Activated CD4-positive, alpha-beta T cell treated with anti-CD3 and anti-CD28 coated beads, Interleukin-2, amount 50 U/mL, for 16 hours (primary cell): ENCODE results near the gene MCRS1.

Experiments
- DNase-seq: peaks from one replicate; pipeline ENCODE4 v3.0.0-alpha.2; 2020

MCRS1 gene

DNA sequence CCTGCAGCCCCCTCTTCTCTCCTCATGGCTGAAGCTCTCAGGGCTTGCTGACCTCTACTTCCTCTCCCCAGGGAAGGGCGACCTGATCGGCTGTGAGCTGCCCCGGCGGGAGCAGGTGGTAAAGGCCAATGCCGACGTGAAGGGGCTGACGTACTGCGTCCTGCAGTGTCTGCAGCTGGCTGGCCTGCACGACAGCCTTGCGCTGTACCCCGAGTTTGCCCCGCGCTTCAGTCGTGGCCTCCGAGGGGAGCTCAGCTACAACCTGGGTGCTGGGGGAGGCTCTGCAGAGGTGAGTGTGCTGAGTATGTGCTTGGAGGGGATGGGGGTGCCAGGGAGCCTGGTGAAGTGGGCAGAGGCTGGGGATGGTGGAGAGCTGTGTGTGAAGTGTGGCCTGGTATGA is 13.7 kb downstream of the MCRS1 start:
- no peak for DNase-seq

DNA sequence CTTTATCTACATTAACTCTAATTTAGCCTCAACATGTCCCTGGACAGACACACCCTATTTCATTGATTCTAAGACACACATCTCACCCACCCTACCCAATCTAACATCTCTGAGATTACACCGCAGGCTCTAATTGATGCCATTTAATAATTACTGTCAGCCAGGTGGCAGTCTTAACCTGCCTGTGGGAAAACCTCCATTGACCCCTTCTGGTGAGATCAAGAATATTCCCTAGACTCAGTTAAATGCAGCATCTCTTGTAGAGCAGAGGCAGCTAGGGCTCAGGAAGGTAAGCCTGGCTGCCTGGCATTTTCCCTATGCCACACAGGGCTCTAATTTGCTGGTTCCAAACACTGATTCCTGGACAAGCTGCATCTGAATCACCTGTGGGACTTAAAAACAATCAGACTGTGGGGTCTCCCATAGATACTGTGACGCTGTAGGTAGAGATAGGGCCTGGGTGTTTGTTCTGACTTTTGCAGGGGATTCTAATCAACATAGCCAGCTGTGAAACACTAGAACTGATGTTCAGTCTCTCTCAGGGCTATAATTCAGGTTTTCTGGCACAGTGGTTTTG is 14.3 kb downstream of the MCRS1 start:
- peak; percentile 24 for DNase-seq

GRCh38 chr12:49552899-49553298 is 15.0 kb downstream of the MCRS1 start:
- no peak for DNase-seq

- no peak for DNase-seq
Observed at GRCh38 chr12:49552425-49552824, 15.5 kb downstream of the MCRS1 start.

GRCh38 chr12:49552014-49552413 is 15.9 kb downstream of the MCRS1 start:
- no peak for DNase-seq

GRCh38 chr12:49550693-49551252 is 17.2 kb downstream of the MCRS1 start:
- no peak for DNase-seq

- no peak for DNase-seq
Observed at GRCh38 chr12:49549735-49550692, 17.9 kb downstream of the MCRS1 start.

- no peak for DNase-seq
Observed at GRCh38 chr12:49548822-49549648, 18.9 kb downstream of the MCRS1 start.

DNA sequence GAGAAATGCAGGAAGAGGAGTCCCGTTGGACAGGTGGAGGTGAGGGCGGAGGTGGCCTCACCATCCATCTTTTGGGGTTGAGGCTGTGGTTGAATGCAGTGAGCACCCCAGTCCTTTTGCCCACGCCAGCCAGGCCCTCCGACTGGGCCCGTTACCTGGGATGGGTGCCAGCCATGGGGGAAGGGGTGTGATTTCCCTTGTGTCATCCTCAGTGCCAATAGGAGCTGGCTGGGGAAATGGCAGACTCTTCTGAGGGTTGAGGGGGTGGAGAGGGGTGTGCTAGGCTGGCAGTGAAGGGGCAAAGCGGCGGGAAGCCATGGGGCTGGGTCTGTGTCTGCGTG is 19.5 kb downstream of the MCRS1 start:
- DNase-seq, result no peak

DNA sequence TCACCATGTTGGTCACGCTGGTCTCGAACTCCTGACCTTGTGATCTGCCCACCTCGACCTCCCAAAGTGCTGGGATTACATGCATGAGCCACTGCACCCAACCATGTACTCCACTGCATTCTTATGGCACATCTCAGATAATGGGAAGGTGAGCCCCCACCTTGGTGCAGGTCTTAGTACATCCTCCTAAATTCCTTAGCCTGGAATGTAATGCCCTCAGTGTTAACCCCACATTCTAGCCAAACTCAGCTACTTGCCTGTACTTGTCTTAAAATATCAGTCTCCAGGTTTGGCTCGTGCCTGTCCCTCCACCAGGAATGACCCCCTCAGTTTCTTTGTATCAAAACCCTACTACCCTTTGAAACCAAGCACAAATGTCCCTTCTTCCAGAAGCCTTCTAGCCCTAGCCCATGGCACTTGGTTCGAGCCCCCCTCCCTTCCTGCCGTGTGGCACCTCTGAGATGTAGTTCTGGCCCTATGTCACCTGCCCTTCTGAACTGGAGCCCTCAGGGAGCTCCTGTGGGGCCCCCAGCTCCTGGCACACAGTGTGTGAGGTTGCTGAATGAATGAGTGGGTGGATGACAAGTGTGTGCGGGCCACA is 20.8 kb downstream of the MCRS1 start:
- no peak for DNase-seq

GRCh38 chr12:49546481-49546880 is 21.5 kb downstream of the MCRS1 start:
- DNase-seq, result no peak

- no peak for DNase-seq
Observed at GRCh38 chr12:49545815-49546214, 22.1 kb downstream of the MCRS1 start.

DNA sequence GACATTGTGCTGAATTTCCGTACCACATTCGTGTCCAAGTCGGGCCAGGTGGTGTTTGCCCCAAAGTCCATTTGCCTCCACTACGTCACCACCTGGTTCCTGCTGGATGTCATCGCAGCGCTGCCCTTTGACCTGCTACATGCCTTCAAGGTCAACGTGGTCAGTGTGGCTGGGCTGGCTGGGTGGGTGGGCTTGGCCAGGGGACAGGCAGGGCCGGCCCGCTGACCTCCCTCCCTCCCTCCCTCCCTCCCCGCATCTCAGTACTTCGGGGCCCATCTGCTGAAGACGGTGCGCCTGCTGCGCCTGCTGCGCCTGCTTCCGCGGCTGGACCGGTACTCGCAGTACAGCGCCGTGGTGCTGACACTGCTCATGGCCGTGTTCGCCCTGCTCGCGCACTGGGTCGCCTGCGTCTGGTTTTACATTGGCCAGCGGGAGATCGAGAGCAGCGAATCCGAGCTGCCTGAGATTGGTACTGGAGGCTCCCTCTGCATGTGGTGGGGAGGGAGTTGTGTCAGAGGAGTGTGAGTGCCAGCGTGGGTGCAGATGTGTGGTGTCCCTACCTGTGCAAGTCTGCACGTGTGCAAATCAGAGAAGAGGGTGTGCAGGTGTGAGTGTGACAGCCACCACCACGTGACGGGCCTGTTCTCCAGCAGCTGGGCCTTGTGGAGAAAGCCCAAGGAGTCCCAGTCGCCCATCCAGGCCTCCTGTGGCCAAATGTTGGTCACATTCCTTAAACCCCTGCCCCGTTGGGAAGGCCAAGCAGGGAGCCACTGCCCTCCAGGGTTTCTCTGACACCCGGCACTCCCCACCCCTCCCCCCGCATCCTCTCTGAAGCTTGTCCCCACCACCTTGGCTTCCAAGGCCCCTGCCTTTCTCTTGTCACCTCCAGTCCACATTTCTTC is 23.8 kb downstream of the MCRS1 start:
- no peak for DNase-seq

GRCh38 chr12:49543221-49543913 is 24.6 kb downstream of the MCRS1 start:
- DNase-seq, result no peak

DNA sequence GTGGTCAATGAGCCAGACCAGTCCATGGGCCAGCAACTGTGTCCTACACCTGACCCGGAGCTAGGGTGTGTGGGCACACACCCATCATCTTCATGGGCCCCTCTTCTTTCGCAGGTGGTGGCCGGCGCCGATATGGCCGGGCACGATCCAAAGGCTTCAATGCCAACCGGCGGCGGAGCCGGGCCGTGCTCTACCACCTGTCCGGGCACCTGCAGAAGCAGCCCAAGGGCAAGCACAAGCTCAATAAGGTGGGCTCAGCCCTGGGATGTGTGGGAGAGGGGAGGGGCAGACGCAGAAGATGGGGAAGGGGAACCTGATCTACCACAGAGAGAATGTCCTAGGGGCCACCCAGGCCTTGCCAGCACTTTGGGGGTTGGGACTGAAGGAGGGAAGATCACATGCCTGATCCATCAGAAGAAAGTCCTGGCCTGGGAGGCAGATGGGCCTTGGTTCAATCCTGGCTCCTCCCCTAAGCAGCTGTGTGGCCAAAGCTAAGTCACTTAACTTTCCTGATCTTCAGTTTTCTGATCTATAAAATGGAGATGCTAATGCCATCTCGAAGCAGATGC is 25.3 kb downstream of the MCRS1 start:
- no peak for DNase-seq

DNA sequence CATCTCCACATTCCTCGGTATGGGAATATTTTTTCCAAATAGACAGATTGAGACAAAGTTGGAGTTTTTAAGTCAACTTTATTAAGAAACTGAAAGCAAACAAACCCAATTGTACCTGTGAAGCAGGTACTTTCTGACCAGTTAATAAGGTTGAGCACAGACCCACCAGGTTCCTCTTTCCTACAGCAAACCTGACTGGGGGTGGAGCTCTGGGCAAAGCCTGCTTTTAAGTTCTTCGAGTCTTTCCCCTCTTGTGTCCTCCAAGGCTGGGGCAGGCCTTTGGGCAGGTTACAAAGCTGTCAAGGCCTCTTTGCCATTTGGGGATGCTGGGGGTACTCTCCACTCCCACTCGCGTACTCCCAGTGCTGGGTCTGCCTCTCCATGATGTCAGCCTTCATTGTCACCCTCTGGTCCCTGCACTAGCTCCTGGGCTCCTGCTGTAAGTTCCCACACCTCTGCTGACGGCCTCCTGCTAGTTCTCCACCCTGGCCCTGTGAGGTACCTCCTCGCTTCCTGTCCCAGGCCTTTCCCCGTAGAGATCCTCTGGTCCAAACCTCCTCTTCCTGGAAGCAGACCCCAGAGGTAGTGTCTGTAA is 25.9 kb downstream of the MCRS1 start:
- DNase-seq, result no peak

GRCh38 chr12:49541140-49541861 is 26.6 kb downstream of the MCRS1 start:
- no peak for DNase-seq

- DNase-seq, result no peak
Observed at GRCh38 chr12:49540229-49541139, 27.5 kb downstream of the MCRS1 start.
